Measurements from ENCODE around the gene DMRT2.

DMRT2 gene

DNA sequence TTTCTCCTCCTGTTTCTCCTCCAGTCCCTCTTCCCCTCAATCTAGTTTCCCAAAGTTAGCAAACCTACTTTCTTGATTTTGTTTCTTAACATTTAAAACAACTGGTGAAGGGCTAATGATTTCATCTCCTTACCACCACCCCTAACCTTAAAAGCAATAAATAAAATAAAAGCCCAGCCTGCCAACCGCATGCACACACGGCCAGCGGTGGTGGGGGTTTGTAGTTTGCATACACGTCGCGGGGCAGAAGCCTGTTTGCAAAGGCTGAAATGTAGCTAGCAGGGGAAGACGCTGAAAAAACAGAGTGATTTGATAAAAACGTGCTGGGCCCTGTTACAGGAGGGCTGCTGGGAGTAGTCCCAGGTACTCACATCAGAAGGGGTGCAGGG is 1.9 kb upstream of the DMRT2 start:
- no peak for DNase-seq

DNA sequence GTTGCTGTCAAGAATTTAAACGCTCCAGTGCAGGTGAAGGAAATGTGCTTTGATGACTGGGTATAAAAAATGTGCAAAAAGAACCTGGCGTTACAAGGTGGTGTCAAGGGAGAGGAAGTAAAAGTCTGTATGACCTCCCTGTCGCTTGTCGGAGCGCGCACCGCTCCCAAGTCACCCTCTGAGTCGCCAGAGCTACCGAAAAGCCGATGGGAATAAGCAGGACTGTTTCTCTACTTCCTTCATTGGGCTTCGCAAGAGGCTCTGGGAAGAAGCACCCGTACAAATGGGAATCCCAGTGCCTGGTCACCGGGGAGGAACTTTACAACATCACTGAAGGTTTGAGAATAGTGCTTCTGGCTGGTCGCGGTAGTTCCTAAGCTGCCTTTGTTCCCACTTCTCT is 1.3 kb upstream of the DMRT2 start:
- DNase-seq = no peak

DNA sequence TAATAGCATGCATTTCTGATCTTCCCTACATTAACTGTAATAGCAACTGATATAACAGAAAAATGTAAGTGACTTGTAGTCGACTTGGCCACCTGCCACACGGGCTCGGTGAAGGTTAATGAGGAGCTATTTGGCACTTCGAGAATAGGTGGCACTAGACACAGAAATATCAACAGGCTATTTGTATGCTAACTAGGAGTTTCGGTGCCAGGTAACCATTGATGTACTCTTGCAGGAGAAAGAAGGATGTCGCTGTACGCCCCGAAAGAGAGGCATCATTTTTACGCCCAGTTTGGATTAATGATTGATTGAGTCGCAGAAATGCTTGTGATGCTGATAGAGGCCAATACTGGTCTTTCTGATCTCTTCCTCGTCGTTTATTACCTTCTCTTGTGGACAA is 516 bp upstream of the DMRT2 start:
- no peak for DNase-seq

DNA sequence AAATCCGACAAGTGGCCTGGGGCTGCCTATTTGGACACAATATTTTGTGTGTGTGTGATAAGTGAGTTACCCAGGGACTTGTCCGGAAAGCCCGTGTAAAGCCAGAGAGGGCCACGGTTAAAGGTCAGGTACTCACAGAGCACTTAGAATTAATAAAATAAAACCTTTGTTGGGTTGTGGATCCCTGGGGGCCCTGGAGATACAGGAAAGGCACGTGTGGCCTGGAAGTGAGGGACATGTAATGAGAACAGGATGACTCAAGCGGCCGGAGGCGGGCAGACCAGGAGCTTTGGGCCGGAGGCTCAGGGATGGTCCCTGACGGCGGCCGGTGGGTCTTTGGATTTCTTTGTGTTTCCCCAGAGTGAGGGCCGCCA is 1.0 kb downstream of the DMRT2 start:
- DNase-seq = no peak

DNA sequence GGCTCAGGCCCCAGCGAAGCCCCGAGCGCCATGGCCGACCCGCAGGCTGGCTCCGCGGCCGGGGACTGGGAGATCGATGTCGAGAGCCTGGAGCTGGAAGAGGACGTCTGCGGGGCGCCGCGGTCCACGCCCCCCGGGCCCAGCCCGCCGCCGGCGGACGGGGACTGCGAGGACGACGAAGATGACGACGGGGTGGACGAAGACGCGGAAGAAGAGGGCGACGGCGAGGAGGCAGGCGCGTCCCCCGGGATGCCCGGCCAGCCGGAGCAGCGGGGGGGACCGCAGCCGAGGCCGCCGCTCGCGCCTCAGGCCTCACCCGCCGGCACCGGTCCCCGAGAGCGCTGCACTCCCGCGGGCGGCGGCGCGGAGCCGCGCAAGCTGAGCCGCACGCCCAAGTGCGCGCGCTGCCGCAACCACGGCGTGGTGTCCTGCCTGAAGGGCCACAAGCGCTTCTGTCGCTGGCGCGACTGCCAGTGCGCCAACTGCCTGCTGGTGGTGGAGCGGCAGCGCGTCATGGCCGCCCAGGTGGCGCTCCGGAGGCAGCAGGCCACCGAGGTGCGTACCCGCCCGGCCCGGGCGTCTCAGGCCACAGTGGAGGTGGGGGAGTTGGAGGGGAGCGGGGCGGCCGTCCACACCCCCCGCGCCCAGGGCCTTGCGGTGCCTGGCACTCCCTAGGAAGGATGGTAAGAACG is 1.6 kb downstream of the DMRT2 start:
- DNase-seq = peak; percentile 21

DNA sequence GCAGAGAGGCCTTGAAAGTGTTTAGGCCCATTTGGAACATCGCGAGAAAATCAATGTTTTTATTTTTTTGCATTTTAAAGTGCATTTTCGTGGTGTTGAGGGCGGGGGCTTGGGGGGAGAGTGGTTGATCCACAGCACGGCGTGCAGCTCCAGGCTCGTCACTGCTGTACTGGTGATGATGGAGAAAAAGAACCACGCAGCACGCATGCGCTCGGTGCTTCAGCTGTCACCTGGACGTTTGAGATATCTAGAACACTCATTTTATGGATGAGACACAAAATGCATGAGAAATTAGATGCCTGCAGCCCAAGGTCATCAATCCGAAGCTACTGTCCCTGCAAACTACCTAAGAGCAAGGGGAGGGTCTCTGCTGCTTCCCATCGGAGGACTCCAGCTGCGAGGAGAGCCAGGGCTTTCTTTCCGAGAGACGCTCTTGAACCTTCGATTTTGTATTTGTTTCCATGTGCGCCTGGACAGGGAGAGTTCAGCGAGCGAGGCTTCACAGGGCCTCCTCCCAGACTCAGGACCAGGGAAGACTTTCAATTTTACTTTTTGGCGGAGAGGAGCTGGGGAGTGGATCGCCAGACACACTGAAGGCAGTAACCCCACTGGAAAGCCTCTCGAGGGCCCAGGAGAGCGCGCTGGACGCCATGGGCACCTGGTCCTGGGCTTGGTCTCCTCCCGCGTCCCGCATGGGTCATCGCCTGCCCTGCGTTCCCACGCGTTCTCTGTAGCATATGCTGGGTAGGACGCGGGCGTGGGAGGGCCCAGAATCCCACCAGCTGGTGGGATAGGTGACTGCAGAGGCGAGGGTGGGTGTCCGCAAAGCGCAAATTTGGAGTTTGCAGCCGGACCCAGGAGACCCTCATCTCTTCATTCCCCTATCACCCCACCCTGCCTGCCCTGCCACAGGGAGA is 2.5 kb downstream of the DMRT2 start:
- no peak for DNase-seq

DNA sequence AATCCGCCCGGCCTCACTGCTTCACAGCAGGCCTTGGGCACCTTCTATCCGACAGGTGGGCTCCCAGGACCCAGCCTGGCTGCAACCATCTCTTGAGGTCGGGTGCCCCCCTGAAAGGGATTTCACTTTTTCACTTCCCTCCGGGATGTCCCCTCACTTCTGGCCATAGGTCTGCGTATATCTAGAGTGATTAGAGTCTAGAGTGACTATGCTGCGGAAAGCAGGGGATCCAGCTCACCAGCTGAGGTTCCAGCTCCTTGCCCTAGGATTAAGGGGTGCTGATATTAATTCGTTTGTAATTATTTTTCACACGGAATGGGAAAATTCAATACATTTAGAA is 3.1 kb downstream of the DMRT2 start:
- no peak for DNase-seq

DNA sequence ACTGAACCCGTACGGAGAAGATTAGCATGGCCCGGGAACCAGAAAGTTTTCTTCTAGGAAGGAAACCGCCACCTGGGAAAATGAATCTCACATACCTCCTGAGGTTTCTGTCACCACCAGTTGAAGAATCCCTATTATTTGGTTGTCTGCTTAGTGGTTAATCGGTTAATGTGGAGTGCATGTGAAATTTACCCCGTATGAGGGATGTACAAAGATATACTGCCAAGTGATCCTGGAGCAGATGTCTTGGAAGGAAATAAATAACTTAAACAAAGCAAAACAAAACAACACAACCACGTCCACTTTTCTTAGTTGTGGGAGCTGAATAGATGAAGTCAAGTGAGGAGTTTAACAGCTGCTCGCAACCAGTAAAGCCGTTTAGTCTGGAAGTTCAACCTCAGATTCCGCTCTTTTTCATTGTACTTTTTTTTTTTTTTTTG is 3.8 kb downstream of the DMRT2 start:
- no peak for DNase-seq

DNA sequence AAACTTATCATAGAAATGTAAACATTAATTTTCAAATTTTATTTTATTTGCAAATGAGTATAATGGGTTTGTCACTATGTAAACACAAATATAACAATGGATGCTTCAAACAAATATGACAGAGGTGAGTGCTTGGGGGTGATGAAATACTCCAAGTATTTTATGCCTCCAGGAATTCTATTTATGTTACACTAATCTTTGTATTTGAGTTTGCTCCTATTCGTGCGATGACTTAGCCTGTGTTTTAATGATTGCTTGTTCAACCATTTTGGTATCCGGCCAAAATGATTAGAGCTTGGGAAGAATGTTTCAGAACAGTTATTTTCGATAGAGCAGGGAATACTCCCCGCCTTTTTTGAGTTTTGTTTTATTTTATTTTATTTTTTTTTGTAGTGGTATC is 5.0 kb downstream of the DMRT2 start:
- DNase-seq = no peak

DNA sequence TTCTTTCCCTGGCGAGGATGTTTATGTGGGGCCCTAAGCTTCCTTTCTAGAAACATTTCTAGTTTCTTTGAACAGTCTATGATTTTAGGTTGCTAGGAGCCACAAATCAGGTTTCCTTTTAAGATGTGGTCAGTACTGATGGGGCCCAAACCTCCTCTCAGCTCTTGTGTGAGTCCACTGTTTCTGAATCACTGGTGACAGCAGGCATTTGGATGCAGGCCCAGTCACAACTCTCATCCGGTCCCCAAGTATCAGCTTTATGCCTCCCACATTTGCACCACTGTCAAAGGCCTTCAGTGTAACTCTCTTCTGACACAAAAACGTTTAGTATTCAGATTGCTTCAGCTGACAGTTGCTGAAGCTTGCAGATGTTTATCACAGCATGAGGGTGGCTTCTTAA is 7.8 kb downstream of the DMRT2 start:
- DNase-seq = no peak

DNA sequence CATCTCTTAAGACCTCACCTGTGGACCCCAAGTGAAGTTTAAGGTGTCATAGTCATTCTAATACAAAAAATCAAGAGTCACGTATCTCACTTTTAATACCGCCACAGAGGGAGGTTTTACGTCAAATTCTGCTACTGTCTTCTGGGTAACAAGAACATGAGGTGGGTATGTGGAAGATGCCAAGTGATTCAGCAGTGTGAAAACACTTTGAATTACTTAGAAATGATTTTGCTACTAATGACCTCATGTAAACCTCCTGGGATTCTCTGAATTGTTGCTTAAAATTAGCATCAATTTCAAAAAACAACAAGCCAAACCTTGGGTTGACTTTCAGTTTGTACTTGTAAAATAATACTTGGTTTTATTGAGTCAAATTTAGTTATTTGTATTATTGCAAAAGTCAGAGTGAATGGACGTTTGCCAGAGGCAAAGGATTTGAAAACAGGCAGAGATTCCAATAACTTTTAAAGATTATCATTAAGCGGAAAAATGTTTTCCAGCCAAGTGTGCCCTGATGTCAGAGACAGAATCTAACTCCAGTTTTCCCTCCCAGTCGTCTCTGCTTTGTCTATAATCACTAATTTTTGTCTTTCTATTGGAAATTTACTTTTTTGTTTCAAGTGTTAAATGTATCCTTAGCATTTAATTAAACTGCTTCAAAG is 8.8 kb downstream of the DMRT2 start:
- no peak for DNase-seq

DNA sequence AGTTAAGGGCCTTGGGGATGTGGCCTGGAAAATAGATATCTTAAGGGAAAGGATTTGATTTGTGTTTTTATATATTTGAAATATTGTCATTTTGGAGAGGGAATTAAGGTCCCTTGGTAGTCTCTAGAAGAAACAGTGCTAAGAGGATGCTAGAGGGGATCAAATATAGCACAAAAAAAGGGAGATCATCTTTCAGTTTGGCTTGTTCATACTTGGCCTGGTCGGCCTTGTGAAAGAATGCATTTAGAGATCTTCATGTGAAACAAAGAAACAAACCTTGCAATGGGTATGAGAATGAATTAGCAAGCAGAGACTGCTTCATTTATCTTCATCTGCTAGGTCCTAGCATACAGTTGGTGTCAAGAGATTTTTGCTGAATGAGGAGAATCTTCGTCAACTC is 15.0 kb downstream of the DMRT2 start:
- DNase-seq = no peak

DNA sequence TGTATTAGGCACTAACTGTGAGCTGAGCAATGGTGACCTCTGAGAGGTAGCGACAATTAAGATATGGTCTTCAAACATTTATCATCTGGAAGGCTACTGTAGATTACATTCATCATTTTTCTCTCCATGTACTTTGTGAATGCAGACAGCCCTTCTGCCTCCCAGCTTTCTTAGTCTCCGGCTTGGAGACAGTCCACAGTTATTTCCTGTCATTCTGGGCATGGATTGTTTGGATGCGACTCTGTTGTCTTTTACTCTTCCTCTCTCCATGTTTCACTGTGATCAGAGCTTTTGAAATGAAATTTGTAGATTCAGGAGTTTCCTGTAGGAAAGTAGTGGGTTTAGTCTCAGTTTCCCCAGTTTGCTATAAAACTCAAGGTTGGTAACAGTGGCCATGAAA is 20.5 kb downstream of the DMRT2 start:
- no peak for DNase-seq

DNA sequence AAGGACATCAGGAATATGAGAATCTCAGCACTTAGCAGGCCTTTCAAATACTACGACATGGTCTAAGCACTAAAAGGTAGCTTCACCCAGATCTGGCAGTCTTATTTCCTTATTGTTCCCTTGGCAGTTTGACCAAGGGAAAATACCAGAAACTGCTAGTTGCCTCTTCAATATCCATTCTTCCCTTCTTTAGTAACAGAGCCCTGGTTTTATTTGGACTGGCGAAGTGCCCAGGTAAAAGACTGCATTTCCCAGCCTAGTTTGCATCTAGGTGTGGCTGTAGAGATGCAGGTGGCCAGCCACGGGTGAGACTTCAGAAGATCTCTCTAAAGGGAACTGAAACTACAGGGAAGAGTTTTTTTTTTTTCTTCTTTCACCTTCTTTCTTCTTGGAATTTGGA is 21.6 kb downstream of the DMRT2 start:
- no peak for DNase-seq

DNA sequence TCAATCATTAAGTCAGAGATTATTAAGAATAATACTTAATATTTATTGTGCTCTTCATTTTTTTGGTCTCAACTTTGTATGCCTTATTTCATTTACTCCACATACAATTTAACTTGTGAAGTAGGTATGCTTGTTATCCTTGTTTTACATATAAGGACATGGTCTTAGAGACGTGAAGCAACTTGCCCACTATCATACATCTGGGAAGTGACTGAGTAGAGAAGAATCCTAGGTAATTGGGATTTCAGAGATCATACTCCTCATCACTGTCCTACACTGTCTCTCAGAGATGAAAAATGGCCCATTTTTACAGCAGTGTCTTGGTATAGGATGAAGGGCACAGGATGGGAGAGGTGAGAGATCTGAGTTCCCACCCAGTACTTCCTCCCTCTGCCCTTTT is 23.3 kb downstream of the DMRT2 start:
- no peak for DNase-seq

DNA sequence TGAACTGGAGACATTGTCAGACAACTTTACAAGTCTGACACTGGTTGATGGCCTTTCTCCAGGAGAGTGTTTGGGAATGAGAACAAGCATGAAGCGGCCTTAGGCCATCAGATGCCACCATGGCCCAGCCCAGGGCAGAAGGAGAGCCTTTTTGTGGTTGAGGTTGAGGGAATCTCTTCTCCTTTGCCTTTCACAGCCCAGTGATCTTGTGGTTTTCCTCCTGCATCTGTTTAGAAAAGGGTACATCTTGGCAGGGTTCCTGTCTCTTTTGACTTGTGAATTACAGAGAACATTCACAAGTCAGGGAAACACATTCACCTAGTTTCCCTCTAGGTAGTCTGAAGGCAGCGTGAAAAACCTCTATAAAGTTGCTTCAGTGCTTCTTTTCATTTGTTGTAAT is 27.5 kb downstream of the DMRT2 start:
- no peak for DNase-seq

DNA sequence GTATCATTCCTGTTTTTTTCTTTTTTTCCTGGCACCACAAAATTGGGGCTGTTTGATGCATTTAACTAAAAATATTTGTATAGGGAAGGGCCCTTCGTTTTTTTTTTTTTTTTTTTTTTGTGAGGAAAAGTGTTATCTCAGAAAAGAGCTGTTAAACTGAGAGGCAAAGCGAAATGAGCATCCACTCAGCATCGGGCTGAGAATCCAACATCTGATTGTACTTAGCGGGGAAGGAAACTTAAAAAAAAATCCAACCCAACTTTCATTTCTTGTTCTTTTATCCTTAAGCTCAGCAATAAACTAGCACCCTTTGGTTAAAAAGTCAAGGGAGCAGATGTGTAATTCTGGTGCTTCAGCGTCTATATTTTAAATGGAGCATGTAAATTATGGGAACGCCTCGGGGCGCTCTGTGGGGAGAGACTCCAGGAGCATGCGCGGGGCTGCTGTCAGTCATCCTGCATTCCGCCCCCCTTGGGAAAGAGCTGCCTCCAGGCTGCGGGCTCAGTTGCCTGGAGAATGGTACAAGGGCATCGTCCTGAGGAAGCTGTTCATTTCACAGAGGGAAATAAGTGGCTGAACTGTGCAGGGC is 33.3 kb downstream of the DMRT2 start:
- peak; percentile 46 for DNase-seq

DNA sequence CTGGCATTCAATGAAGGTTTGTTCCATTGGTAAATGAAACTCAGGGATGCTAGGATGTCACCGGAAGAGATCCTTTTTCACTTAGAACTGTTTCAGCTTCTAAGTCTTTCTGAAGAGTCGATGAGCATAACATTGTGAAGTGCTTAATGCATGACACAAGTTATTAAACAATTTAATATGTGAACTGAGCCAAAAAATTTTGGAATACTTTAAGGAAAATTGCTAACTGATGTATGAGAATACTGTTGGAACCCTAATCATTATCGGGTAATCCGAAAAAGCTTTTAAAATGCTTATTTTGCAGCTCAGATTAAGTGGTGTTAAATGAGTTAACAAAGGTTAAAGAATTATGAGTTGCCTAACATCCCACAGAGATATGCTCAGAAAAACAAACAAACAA is 34.9 kb downstream of the DMRT2 start:
- no peak for DNase-seq

DNA sequence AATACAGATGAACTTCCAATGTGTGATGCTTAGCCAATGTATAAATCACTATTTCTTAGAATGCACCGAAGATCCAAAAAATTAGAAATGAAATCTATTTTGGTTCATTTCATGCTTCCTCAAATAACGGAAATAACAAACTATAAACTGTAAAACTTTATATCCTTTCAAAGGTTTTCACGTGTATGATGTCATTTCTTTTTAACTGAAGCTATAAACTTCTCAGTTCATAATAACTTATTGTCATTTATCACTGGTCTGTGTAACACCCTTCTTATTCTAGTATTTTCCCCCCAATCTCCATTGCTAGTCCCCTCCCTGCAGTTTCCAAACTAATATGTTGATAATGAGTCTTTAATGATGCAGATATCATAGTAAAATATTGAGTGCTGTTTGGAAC is 36.4 kb downstream of the DMRT2 start:
- DNase-seq = no peak

DNA sequence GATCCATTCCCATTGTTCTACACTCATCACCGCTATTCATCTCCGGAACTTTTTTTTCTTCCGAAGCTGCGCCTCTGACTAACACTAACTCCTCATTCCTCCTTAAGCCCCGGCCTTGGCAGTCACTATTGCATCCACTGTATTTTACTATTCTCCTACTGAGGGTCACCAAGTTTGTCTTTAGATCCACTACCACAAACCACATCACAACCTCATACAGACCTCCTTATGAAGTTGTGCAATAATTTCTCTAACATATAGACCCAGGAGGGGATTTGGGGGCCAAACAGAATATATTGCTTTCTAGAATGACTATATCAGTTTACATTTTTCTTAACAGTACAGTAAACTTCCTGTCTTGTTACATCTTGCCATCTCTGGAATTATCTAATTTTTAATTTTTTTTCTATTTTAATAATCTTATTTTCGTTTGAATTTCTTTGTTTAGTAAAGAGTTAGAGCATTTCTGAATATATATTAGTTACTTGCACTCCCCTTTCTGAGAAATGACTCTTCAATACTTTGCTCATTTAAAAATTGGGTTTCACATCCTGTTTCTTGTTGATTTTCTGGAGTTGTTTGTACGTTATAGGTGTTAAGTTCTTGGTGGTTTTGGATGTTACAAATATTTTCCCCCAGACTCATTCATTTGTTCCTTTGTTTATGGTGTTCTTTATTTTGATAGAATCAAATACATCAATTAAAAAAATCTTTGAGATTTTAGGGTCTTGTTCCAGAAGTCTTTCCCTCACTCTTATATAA is 37.1 kb downstream of the DMRT2 start:
- no peak for DNase-seq

DNA sequence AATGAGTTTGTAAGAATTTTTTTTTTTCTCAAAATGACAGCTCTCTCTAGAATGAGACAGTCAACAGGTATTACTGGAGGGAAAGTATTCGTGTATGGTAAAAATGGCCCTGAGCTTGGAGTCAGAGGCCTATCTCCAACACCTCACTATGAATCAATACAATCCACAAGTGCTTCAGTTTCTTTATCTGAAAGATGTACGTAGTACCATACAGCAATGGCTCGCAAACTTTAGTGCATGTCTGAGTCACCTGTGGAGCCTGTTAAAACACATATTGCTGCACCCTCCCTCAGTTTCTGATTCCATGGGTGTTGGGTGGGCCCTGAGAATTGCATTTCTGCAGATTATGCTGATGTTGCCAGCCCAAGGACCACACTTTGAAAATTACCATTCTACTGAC is 44.6 kb downstream of the DMRT2 start:
- DNase-seq = no peak

DNA sequence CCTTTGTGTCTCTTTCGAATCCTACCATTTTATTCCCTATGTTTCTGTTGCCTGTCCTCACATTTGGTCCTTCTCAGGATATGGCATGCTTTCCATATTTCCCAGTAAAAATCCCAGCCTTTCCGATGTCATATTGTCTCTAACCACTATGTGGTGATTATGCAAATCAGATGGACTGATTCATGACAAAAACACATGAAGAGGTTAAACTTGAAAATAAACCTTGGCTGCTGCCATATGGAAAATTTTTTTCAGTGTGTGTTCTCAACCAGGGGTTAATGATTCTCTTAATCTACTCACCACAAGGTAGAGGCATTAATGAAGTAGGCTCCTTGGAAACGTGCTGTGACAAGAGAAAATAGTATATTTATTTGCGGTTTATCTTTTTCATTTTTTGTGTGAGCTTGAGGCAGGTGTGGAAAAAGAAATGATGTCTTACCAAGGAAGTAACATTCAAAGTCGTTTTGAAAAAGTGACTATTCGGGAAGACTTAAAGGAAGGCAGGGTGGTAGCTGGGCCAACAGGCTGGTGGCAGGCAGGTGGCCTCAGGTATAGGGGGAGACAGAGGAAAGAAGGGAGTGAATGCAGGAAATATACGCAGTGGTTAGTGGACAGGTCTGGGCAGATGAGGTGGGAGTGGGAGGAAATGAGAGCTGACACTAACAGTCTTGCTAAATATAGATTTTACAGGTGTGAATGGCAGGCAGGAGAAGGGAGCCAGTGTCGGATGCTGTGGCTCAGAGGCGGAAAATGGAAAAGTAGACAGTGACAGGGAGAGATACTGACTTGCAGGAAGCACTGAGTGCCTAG is 46.2 kb downstream of the DMRT2 start:
- no peak for DNase-seq
